Right atrium auricular region (tissue), 2 donors: ENCODE data around the gene TRUB2. TPM values are rescaled to one million over a fixed set of nuclear protein-coding genes. Genes with fewer than 3 reads are reported as not detected.

ENCODE experiments used
- DNase-seq: peaks from one replicate; pipeline ENCODE4 v3.0.0-alpha.2; 2019; ENCODE audit warnings: low spot score
- H3K27ac ChIP-seq, 2 donors: fragments of 200-600 bp; sonication (generic); 1 replicate in 1 of 2; 2 replicates in 1 of 2; pipeline ENCODE4 v1.5.1; 2016 to 2019
- H3K27me3 ChIP-seq, 2 donors: fragments of 200-600 bp; sonication (generic); one replicate each; pipeline versions ENCODE4 v1.5.1 to v1.6.0; 2017 to 2019
- H3K36me3 ChIP-seq: fragments of 200-600 bp; sonication (generic); one replicate; pipeline ENCODE4 v1.5.1; 2016
- H3K4me1 ChIP-seq, 2 donors: fragments of 200-600 bp; sonication (generic); one replicate each; pipeline versions ENCODE4 v1.5.1 to v1.6.0; 2017 to 2019
- H3K4me3 ChIP-seq, 2 donors: fragments of 200-600 bp; sonication (generic); 1 replicate in 1 of 2; 2 replicates in 1 of 2; pipeline ENCODE4 v1.5.1; 2017 to 2019; ENCODE audit warnings: mild to moderate bottlenecking in 1 of 2, moderate library complexity in 1 of 2
- H3K9me3 ChIP-seq, 2 donors: fragments of 200-600 bp; sonication (generic); one replicate each; pipeline ENCODE4 v1.5.1; 2019
- CTCF ChIP-seq, 2 donors: fragments of 200-600 bp; sonication (generic); IDR thresholded peaks; one replicate each; pipeline ENCODE4 v1.5.1; 2019; ENCODE audit warnings: antibody characterized with exemption in 2 of 2
- total RNA-seq, 2 donors: library from RNA; depleted of rRNA; stranded (reverse); fragments of >200 nt; gene quantifications; one replicate each; pipeline ENCODE4 v1.1.0, GENCODE V29; 2016

TRUB2 gene
- 10 to 100 TPM in 1 of 2 donors, 1 to 10 TPM in 1; 9.3 to 10.2 TPM for total RNA-seq

- Histone ChIP-seq H3K27me3 (no peaks in the 10 kb centered on the region), H3K4me1 (peaks cover 0 to 38% of the 10 kb centered on the region in 2 donors), H3K27ac (peak within 1 kb of the TSS; percentile 93 to 94), H3K4me3 (peak within 1 kb of the TSS; percentile 68 to 99), H3K9me3 (no peaks in the 10 kb centered on the region), H3K36me3 (peaks cover 8% of the 10 kb centered on the region)
- peak; percentile 95 for DNase-seq
- no peak for TF ChIP-seq CTCF (IDR thresholded peaks at IDR 0.05)
Observed at GRCh38 chr9:128322404-128323211, at the start of gene TRUB2, which contains the start of gene COQ4. TSS of gene TRUB2 (minus strand) at chr9:128322447. CDS start at chr9:128322408, 39 bp downstream. TSS of gene COQ4 (plus strand) at chr9:128322839. CDS start at chr9:128322859, 20 bp downstream.

- Histone ChIP-seq H3K36me3 (peaks cover 5% of the 10 kb centered on the region), H3K27ac (peak overlapping the region; percentile 90 to 91), H3K27me3 (no peaks in the 10 kb centered on the region), H3K4me1 (peaks cover 0 to 21% of the 10 kb centered on the region in 2 donors), H3K4me3 (peak overlapping the region; percentile 86 to 87), H3K9me3 (no peaks in the 10 kb centered on the region)
- TF ChIP-seq CTCF (IDR thresholded peaks at IDR 0.05) = no peak
- DNase-seq = no peak
Observed at GRCh38 chr9:128371630-128372117, 49.4 kb upstream of the TRUB2 start.

GRCh38 chr9:128370752-128371629 lies 48.7 kb upstream of the TRUB2 start, which contains the start of gene URM1:
TSS of gene URM1 (plus strand) at chr9:128371374. CDS start at chr9:128371381, 7 bp downstream.
- Histone ChIP-seq H3K27ac (peak within 1 kb of the TSS; percentile 90 to 91), H3K4me3 (peak within 1 kb of the TSS; percentile 86 to 87), H3K4me1 (peaks cover 0 to 21% of the 10 kb centered on the region in 2 donors), H3K27me3 (no peaks in the 10 kb centered on the region), H3K36me3 (peaks cover 5% of the 10 kb centered on the region), H3K9me3 (no peaks in the 10 kb centered on the region)
- DNase-seq = peak; percentile 97
- no peak for TF ChIP-seq CTCF (IDR thresholded peaks at IDR 0.05)

- no peaks in the 10 kb centered on the region for H3K27me3 ChIP-seq
- TF ChIP-seq CTCF (IDR thresholded peaks at IDR 0.05) = no peak
- H3K36me3 ChIP-seq = peaks cover 4% of the 10 kb centered on the region
- peak overlapping the region; percentile 86 to 87 for H3K4me3 ChIP-seq
- peak overlapping the region; percentile 90 to 91 for H3K27ac ChIP-seq
- no peak for DNase-seq
- H3K9me3 ChIP-seq = no peaks in the 10 kb centered on the region
- H3K4me1 ChIP-seq = peaks cover 0 to 21% of the 10 kb centered on the region in 2 donors
Observed at GRCh38 chr9:128370367-128370751, 48.1 kb upstream of the TRUB2 start.

GRCh38 chr9:128369024-128369706 lies 46.9 kb upstream of the TRUB2 start:
- DNase-seq = no peak
- H3K4me3 ChIP-seq = no peak overlapping the region
- peaks cover 0 to 32% of the 10 kb centered on the region in 2 donors for H3K4me1 ChIP-seq
- no peaks in the 10 kb centered on the region for H3K36me3 ChIP-seq
- H3K9me3 ChIP-seq = no peaks in the 10 kb centered on the region
- no peak overlapping the region for H3K27ac ChIP-seq
- TF ChIP-seq CTCF (IDR thresholded peaks at IDR 0.05) = no peak
- no peaks in the 10 kb centered on the region for H3K27me3 ChIP-seq
